ENCODE results near the gene PTPRT.

Gene PTPRT

DNA sequence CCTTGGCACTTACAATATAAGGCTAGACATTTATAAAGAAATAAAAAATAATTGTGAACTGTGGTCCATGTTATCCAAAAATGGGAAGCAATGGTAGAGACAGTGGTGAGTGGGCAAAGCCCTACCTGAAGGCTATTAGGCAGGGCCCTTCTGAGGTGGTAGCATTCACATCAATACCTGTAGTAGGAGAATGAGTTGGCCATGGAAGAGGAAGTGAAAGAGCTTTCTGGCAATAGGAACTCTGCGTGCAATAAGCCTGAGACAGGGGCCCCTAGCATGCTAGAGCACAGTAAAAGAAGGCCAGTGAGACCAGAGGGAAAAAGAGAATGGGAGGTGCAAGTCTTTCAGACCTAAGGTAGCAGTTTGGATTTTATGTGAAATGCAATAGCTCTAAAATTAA, 754.5 kb downstream of the PTPRT start:
- DNase-seq = no peak

DNA sequence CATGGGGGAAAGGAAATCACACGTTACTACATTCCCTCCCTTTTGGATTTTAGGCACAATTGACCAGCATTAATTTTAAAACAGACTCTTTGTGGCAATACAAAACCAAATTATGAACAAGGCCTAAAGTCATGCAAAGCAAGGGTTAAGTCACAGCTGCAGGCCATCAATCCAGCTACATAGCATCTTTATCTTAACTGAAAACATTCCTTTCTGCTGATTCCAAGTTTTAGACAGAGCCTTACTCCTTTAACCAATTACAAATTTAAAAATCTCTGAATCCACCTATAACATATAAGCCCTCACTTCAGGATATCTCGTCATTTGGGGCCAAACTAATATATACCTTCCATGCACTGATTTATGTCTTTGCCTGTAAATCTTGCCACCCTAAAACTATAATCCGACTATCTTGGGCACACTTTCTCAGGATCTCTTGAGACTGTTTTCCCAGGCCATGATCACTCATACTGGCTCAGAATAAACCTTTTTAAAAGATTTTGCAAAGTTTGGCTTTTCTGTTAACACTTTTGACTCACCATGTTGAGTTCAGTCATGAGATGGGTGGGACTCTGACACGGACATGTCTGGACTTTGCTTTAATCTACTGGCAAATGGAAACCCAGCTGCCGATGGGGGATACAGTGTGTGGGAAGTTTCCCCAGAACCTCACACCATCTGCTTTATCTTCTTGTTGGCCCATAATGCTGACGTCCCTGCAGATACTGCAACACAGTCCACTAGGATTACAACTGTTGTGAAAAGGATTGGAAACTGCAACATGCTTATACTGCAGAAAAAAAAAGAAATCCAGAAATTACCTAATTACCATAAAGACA, 757.0 kb downstream of the PTPRT start:
- DNase-seq = no peak

DNA sequence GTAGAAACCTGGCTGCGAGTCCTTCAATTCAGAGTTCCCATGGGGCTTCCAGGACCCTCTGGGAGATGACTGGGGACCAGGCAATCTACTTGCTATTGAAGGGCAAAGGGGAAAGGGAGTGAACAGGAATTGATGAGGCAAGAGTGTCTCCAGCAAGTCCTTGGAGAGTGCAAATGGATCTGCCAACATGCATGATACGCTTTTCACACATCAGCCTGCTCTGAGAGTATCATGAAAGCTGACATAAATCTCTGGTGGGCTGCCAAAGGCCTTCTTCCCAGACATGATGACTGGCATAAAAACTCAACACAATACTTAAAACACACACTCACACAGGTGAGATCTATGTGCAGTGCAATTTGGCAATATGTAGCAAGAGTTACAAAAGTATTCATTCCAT, 759.1 kb downstream of the PTPRT start:
- DNase-seq = no peak

DNA sequence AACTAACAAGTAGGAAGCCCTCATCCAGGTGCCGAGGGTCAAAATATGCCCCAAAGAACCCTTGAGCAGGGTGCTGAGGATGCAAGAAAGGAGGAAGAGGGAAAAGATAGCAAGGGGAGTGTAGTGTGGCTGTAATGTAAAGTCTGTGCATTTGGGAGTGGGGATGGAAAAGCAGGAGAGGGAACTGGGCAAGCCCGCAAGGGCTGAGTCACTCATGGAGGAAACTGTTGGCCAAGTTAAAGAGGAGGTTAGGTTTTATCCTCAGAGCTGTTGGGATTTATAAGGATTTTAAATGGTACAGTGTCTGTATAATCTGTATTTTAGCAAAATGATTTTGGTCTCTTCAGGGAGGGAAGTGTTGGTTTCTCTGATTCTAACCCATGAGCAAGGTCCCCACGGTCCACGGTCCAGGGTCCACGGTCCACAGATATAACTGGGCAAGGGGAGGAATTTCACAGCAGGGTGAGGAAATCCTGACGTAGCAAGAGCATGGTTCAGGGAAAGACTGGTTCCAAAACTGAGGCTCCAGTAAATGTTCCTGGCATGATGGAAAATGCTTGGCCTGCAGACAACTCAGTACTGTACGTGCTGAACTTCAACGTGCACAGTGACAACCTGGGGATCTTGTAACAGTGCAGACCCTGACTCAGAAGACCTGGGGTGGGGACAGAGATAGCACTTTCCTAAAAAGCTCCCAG, 759.8 kb downstream of the PTPRT start:
- no peak for DNase-seq

DNA sequence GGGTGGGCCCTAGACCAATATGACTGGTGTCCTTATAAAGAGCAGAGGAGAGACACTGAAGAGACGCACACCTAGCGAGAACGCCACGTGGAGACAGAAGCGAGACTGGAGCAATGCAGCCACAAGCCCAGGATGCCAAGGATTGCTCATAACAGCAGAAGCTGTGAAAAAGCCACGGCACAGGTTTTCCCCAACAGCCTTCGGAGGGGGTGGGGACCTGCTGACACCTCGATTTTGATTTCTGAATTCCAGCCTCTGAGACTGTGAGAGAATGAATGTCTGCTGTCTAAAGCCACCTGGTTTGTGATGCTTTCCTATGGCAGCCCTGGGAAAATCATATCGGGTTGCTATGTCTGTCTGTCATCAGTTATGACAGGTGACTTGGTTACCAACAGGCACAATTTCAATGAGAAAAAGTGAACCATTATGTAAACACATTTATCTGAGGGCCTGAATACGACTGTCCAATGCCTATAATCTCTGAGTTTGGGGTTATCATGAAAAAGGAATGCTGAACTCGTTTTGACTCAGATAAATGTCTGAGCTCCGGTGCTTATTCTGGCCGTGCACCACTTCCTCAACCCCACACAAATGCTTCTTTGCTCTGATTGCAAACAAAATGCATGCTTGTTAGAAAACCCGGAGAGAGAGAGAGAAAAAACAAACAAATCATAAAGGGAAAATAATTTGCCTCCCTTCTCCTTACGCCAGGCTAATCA, 769.7 kb downstream of the PTPRT start:
- DNase-seq = no peak

DNA sequence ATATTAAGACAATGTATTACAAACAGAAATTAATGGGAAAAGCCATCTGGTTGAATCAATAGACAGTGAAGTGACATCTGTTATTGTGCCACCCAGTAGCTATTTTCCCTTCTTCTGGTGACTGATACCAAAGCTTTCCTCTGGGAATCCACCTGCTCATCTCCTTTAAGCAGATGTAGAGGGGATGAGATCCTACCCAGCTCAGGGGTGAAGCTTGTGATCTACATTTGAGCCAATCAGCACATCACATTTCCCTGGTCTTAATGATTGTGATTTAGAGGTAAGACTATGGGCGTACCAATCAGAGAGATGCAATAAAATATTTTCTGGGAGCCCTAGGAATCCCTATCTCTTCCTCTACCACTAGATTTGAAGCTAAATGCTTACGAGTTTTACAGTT, 782.9 kb downstream of the PTPRT start:
- no peak for DNase-seq

DNA sequence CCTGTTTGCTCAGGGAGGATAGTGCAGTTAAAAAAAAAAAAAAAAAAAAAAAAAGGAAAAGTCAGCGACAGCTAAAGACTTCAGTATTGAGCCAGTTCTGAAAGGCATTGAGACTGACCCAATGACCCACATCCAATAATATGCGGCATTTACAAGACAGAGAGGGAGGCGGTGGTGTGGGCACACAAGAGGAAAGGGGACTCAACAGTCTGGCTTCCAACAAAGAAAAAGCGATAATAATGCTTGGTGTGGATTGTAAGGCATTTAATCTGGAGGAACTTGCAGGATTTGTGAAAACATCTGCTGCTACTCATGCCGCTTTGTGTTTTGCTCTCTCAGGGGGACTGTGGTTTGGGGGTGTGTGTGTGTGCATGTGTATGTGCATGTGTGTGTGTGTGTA, 787.3 kb downstream of the PTPRT start:
- DNase-seq = no peak

DNA sequence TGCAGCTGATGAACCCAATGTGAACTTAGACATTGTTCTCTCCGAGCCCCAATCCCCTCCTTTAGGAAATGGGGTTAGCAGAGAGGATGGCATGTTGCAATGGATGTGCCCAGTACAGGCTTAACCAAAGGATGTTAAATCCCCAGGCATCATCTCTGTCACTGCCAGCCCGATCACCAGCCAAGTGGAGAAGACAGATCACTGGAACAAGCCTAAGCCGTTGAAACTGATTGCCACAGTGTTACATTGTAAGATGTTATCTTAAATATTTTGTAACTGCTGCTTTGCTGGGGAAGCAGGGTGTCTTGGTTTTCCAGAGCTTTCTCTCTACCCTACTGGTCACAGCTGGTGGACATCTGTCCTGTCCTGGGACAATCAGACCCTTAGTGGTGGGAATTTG, 788.1 kb downstream of the PTPRT start:
- no peak for DNase-seq

DNA sequence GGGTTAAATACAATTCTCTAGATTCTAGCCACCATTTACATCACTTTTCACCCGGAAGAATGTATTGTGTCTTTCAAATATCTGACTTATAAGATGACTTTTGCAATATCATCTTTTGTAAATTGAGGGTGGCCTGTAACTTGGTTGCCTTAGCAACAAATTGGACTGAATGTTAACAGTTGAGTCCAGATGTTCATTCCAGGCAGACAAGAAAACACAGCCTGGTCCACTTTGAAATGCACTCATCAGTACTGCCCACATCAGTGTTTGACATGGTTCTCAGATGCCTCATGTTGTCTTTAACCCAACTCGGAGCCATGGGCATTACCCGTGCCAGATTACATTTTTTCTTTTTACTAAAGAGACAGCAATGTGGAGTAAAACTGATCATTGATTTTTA, 789.9 kb downstream of the PTPRT start:
- no peak for DNase-seq

DNA sequence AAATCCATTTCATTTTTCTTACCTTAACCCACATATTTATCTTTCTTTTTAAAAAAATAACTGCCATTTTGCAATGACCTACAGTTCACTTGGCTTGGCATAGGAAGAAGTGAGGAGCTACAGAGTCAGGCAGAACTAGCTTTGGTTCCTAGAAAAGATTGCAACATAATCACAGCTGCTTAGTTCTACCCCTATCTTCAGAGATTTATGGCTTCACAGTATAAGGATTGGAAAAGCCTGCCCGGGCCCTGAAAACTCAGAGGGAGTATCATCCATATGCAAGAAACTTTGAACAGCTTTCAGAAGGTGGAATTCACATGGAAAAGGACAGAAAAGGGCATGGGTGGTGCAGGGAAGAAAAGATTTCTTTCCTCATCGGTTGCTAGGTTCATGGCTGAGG, 797.3 kb downstream of the PTPRT start:
- DNase-seq = no peak

DNA sequence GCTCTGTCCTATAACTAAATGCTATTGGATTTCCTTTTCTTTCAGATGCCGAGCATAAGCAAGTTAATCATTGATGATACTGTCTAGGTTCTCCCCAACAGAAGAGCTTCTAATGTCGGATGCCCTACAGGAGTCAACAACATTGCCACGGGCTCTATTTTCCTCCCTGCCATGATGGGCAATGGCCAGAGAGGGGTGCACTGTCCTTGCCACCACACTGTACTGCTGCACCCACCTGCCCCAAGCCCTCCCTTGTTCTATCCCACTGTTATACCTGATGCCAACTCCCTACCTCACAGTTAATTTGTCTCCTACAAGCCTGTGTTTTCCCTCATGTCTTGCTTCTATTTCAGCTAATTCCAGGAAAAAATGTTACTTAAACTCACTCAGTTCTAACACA, 797.9 kb downstream of the PTPRT start:
- DNase-seq = no peak

DNA sequence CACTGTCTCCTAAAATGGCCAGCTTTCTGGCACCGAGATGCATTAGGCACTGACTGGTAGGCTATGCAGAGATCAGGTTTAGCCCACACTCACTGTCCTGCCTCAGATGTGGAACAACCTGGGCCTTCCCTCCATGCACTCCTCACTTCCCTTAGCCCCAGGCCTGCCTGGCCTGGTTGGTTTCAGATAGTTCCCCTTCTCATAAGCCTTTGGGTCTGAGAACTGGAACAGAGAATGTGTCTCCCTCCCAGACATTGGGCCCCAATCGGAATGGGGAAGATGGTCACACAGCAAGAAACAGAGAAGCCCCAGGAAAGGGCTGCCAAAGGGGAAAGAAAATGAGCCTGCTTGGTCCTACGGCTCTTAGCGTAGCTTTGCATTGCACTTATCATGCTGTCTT, 809.4 kb downstream of the PTPRT start:
- DNase-seq = no peak

DNA sequence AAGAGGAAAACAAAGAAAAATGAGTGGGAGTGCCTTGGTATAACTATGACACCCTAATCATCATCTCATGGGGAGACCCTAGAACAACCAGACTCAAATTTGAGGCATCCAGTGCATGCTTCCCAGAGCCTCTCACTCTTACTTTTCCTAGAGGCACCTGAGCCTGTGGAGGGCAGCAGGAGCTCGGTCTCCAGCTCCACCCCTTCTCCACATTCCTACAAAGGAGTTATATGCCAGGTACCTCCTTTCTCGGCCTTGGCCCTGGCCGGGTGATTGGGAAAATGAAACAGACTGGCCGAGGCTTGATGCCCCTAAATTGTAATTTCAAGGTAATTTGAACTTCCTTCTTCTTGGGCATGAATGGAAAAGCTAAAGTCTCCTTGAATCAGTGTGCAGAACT, 810.3 kb downstream of the PTPRT start:
- DNase-seq = no peak

DNA sequence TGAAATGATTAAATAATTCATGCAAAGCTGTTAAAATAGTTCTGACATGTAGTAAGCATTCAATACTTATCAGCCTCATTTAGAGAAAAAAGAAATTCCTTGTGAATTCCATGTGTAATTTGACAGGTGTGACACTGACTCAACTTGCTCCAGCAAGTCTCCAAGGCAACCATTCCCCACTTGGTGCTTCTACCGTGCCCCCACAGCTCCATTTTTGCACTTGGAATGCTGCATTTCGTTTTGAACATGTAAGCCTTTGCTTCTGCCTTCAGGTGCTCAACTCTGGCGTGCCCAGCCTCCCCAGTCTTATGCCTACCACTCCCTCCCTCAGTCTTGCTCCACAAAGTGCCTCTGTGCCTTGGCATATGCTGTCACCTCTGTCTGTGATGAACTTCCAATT, 810.9 kb downstream of the PTPRT start:
- no peak for DNase-seq

DNA sequence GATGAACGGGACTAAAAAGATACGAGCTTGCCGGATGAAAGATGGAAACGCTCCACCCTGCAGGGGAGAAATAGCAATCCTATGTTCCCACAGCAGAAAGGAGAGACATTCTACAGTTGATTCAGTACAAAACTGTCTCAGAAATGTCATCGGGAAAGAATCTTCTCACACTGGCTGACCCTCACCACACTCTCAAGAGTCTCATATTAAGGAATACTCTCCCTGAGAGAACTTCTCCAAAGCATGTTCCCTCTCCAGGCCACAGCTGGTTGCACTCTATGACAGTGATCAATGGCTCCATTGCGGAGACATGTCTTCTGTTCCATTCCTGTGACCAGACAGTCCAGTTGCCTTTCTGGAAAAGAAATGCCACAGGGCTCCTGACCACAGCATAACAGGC, 813.6 kb downstream of the PTPRT start:
- no peak for DNase-seq

DNA sequence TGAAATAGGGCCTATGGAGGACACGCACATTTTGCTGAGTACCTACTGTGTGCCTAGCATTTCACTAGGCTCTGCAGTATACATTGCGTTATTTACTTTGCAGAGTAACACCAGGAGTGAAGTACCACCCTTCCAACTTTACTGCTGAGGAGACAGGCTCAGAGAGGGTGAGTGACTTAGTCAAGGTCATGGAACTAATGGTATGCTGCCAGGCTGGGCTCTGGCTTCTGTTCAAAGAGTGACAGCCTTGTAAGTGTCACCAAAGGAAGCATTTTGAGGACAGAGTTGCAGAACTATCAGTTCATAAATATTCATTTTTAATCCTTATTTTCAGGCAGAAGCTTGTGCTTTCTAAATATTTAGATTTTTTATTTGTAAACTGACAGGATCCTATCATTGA, 816.7 kb downstream of the PTPRT start:
- DNase-seq = no peak

DNA sequence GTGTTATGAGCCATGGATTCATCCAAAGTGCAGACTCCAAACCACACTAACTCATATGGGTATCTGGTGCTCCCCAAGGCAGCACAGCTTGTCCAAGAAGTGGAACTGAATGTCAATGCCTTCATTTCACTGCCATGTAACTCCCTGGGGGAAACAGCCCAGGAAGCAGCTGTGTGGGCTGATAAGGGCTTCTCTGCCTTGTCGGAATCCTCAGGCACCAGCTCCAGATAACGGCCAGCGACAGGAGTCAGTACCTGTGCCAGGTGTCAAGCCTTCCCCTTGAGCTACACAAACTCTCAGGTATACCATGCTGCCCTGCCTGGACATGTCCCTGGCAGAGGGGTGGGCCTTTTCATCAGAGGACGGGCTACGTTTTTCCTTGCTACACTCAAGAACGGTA, 819.6 kb downstream of the PTPRT start:
- DNase-seq = no peak

DNA sequence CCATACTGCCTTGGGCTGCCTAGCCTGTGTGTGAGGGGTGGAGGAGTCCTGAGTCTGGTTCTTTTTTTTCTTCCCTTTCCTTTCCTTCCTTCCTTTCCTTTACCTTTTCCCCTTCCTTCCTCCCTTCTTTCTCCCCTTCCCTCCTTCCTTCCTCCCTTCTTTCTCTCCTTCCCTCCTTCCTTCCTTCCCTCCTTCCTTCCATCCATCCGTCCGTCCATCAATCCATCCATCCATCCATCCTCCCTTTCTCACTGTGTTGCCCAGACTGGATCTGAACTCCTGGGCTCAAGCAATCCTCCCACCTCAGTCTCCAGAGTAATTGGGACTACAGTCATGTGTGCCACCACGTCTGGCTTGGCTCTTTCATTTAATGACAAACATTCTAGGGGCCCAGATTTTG, 820.8 kb downstream of the PTPRT start:
- no peak for DNase-seq

DNA sequence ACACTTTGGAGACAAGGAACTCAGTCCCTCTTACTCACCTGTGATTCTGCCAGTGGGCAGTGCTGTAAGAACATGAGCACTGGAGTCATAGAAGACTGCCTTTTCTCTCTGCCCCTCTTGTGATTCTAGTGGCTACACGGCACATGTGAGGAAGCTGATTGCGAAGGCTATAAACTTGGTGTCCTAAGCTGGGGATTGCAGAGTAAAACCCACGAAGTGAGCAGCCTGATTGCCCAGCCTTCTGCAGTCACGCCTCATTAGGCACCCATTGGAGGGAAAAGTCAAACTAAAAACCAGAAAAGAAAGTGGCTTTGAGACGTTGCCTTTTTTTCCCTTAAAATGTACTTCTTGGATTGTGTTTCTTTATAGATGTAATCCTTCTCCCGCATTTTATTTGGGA, 823.1 kb downstream of the PTPRT start:
- DNase-seq = no peak

DNA sequence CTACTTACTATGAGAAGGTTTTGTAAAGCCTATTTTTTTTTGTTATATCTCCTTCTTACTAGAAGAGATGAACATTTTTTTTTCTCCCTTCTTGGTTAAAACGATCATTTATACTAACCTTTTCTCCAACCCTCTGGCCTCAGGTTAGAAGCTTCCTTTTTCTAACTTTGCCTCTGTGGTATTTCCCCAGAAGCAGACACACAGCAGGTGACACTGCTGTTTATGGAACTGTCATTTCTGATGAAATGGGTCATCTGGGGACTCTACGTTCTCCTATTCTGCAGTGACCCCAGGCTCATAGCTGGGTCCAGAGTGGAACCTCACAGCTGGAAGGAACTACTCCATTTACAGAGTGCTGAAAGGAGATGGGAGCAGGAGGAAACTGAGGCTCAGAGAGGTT, 825.3 kb downstream of the PTPRT start:
- no peak for DNase-seq

DNA sequence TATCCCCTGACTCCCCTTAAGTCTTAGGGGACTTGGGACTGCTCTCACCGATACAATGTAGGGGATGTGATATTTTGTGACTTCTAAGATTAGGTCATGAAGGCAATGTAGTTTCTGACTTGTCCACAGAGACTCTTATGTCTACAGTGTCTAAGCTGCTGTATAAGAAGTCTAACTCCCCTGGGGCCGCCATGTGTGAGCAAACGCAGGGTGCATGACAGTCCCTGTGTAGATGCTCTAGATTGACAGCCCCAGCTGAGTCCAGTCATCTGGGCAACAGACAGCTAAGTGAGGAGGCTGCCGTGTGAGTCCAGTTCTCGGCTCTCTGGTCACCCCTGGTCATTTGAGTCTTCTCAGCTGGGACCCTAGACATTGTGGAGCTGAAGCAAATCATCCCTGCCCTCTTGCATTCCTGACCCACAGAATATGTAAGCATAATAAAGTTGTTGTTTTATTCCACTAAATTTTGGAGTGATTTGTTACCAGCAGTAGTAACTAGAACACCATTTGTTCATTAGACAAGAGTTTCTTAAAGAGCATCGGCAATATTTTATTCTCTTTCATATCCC, 828.2 kb downstream of the PTPRT start:
- no peak for DNase-seq

DNA sequence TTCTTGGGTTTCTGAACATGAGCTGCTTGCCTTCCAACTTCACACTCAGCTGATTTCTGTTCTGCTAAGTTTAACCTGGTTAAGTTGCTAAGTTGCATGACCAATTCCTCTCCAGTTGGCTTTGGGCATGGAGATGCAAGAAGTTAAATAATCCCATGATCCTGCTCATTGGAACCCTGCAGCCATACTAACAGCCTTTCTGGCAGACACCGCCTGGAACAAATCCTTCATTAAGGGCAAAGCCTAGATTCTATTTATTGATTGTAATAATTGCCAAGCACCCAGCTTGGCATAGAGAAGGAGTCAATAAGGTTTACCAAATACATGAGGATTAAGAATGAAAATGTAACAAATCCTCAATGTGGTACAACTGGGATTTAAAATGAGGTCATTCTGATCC, 829.1 kb downstream of the PTPRT start:
- no peak for DNase-seq

DNA sequence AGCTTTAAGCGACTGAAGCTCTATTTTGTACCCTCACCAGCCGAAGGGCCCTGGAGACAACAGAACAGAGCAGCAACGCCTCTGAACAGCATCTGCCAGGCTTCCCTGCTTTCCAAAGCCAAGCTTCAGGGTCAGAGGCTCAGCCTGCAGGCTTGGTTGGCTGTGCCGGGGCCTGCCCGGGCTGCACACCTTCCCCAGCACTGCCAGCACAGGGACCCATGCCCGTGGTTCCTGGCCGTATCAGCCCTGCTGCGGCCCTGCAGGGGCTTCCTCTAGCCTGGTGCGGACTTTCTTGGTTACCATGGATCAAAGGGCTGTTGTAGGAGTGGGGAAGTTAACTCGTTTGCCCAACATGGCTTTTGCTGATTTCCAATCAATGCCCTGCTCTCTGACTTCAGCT, 830.1 kb downstream of the PTPRT start:
- DNase-seq = no peak

DNA sequence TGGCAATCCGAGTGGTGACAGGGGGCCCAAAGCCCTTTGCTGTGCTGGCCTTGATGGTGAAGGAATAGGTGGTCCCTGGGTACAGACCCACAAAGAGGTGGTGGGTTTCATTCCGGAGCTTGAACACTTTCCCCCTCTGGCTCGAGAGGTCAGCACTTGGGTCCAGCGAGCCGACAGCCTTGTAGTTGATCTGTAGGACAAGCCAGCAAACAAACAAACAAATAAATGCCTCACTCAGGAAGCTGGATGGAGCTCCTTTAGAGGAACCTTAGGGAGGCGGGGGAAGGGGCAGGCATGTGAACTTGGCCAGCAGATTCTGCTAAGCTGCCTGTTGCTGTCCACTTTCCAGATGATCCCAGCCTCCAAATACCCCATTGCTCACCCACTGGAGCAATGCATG, 837.6 kb downstream of the PTPRT start:
- DNase-seq = no peak

All from CD4-positive, alpha-beta T cell treated with Interleukin-4 for 4 hours (primary cell).